ENCODE data around the gene USP48.

DNA sequence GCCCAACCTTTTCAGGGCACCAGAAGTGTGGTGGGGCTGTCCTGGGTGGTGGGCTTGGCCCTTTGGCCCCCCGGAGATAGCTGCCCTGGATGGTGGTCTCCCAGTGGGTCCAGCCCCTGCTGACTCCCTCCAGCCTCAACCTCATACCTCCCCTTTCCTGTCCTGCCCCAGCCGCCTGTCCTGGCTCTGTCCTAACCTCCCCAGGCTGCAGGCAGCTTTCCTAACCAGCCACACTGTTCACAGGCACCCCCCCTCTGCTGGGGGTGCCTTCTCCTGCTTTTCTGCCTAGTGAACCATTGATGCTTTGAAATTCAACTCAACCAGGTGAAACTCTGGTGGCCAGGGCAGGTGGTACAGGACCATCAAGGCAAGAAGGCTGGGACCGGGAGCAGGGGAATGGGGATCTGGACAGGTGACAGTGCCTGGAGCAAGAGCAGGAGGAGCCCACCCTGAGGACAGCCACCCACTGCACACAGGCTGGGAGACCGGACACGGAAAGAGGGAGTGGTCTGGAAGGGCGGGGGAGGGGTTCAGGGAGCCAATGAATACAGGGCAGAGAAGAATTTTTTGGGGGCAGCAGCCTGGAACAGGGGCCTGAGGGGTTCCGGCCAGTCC lies 149.7 kb downstream of the USP48 start:
- TF ChIP-seq, protein P1, sequence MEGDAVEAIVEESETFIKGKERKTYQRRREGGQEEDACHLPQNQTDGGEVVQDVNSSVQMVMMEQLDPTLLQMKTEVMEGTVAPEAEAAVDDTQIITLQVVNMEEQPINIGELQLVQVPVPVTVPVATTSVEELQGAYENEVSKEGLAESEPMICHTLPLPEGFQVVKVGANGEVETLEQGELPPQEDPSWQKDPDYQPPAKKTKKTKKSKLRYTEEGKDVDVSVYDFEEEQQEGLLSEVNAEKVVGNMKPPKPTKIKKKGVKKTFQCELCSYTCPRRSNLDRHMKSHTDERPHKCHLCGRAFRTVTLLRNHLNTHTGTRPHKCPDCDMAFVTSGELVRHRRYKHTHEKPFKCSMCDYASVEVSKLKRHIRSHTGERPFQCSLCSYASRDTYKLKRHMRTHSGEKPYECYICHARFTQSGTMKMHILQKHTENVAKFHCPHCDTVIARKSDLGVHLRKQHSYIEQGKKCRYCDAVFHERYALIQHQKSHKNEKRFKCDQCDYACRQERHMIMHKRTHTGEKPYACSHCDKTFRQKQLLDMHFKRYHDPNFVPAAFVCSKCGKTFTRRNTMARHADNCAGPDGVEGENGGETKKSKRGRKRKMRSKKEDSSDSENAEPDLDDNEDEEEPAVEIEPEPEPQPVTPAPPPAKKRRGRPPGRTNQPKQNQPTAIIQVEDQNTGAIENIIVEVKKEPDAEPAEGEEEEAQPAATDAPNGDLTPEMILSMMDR (IDR thresholded peaks at IDR 0.05 in 8 of 11, conservative IDR thresholded peaks at IDR 0.05 in 3 of 11): no peak
- TF ChIP-seq POLR2AphosphoS5 (IDR thresholded peaks at IDR 0.05): no peak

All from spleen (tissue), 7 donors.